Right renal cortex interstitium (tissue), 3 donors: Measurements from ENCODE around the gene SARDH. TPM values are rescaled to one million over a fixed set of nuclear protein-coding genes. Genes with fewer than 3 reads are reported as not detected.
"Not testable (repeated sequence)": the region's sequence is repeated elsewhere in the genome, so short reads cannot be mapped to it uniquely, and the experiment has no call there.

Experiments used
- DNase-seq, 3 donors: peaks; one replicate each; pipeline ENCODE4 v3.0.0-alpha.2; 2013; ENCODE audit warnings: low read depth in 3 of 3, low spot score in 2 of 3
- polyA plus RNA-seq, 3 donors: library from polyadenylated mRNA; unstranded; fragments of 120-200 nt; gene quantifications; one replicate each; pipeline ENCODE4 v1.2.1, GENCODE V29; 2013; ENCODE audit not compliant: insufficient read length in 3 of 3

Gene SARDH
- polyA plus RNA-seq, 3 donors: 7.9 to 9.5 (median 9.3) TPM

- DNase-seq: no peak
Measured at GRCh38 chr9:133686642-133687575, 51.2 kb downstream of the SARDH start.

GRCh38 chr9:133685653-133686609 lies 52.2 kb downstream of the SARDH start:
- DNase-seq: no peak

- no peak for DNase-seq
Measured at GRCh38 chr9:133684936-133685361, 53.2 kb downstream of the SARDH start.

- no peak for DNase-seq
Measured at GRCh38 chr9:133684121-133684935, 53.8 kb downstream of the SARDH start.

- DNase-seq: no peak
Measured at GRCh38 chr9:133683586-133684120, 54.5 kb downstream of the SARDH start.

- no peak for DNase-seq
Measured at GRCh38 chr9:133682818-133683585, 55.1 kb downstream of the SARDH start.

GRCh38 chr9:133681658-133682306 lies 56.4 kb downstream of the SARDH start:
- no peak for DNase-seq

GRCh38 chr9:133680976-133681657 lies 57.0 kb downstream of the SARDH start:
- DNase-seq: no peak

GRCh38 chr9:133680250-133680975 lies 57.7 kb downstream of the SARDH start:
- DNase-seq: no peak

- no peak for DNase-seq
Measured at GRCh38 chr9:133679466-133680061, 58.6 kb downstream of the SARDH start.

GRCh38 chr9:133679056-133679455 lies 59.1 kb downstream of the SARDH start:
- no peak for DNase-seq

- DNase-seq: no peak
Measured at GRCh38 chr9:133677126-133678010, 60.8 kb downstream of the SARDH start.

GRCh38 chr9:133676450-133676849 lies 61.7 kb downstream of the SARDH start:
- no peak for DNase-seq

GRCh38 chr9:133675796-133676195 lies 62.4 kb downstream of the SARDH start:
- not testable (repeated sequence) for DNase-seq

- no peak for DNase-seq
Measured at GRCh38 chr9:133674091-133674490, 64.1 kb downstream of the SARDH start.

- no peak for DNase-seq
Measured at GRCh38 chr9:133673258-133673655, 64.9 kb downstream of the SARDH start.
